Adrenal gland (tissue), 12 donors: ENCODE data around the gene ATCAY. TPM values are rescaled to one million over a fixed set of nuclear protein-coding genes. Genes with fewer than 3 reads are reported as not detected.
"Not testable (repeated sequence)": the region's sequence is repeated elsewhere in the genome, so short reads cannot be mapped to it uniquely, and the experiment has no call there.

ENCODE experiments used
- DNase-seq, 7 donors: peaks; one replicate each; pipeline ENCODE4 v3.0.0-alpha.2; 2019 to 2020
- H3K27ac ChIP-seq, 5 donors: fragments of 200-600 bp; sonication (generic) in 4 of 5; 1 replicate in 3 of 5; 2 replicates in 2 of 5; pipeline versions ENCODE4 v1.5.1 to v1.8.0; 2016 to 2020; ENCODE audit warnings: mild to moderate bottlenecking in 1 of 5
- H3K27me3 ChIP-seq: fragments of 200-600 bp; 2 replicates; pipeline ENCODE4 v1.8.0; 2021
- H3K36me3 ChIP-seq, 2 donors: fragments of 200-600 bp; replicated peaks in 1 of 2; 1 replicate in 1 of 2; 2 replicates in 1 of 2; pipeline versions ENCODE4 v1.5.1 to v1.8.0; 2018 to 2022
- H3K4me1 ChIP-seq, 2 donors: fragments of 200-600 bp; replicated peaks in 1 of 2; 1 replicate in 1 of 2; 2 replicates in 1 of 2; pipeline versions ENCODE4 v1.5.1 to v1.8.0; 2018 to 2021
- H3K4me3 ChIP-seq, 4 donors: fragments of 200-600 bp; sonication (generic) in 3 of 4; one replicate each; pipeline ENCODE4 v1.5.1; 2016 to 2018
- H3K9me3 ChIP-seq, 3 donors: fragments of 200-600 bp; sonication (generic) in 1 of 3; replicated peaks in 1 of 3; 1 replicate in 2 of 3; 2 replicates in 1 of 3; pipeline versions ENCODE4 v1.5.1 to v1.8.0; 2016 to 2021
- POLR2A ChIP-seq, 2 donors: fragments of 450-650 bp; IDR thresholded peaks; one replicate each; pipeline ENCODE4 v1.6.1; 2017; ENCODE audit warnings: antibody characterized with exemption in 2 of 2, mild to moderate bottlenecking in 2 of 2, moderate library complexity in 1 of 2
- WGBS, 4 donors: extraction: QIAGEN DNeasy Blood & Tissue Kit in 2 of 4; methylation state at CpG; one replicate each; pipeline versions ENCODE4 v1.1.5 to v1.1.7; 2013 to 2017; 5-methylcytosine and 5-hydroxymethylcytosine counted together
- intact Hi-C, 2 donors: fragments of 100-400 bp; cut with DNase I; formaldehyde crosslinking; loops; one replicate each; pipeline versions ENCODE4 v1.14.1 to v1.15.0; 2022 to 2023
- polyA plus RNA-seq, 3 donors: library from polyadenylated mRNA; stranded (reverse); fragments of 200-250 nt in 2 of 3; fragments of 350-450 nt in 1 of 3; fragmentation: Illumina TruSeq in 1 of 3; extraction: RNeasy Lipid Tissue Mini Kit (QIAGEN cat#74804) in 1 of 3; gene quantifications; one replicate each; pipeline ENCODE4 v1.2.3, GENCODE V29; 2013 to 2014
- total RNA-seq, 9 donors: library from RNA; depleted of rRNA in 4 of 9; stranded (reverse); fragments of >200 nt in 4 of 9; fragments of 120-200 nt in 1 of 9; fragmentation: NEBNext Ultra II Directional in 1 of 9; extraction: Animal tissue kit (Norgen Biotek cat#: 25700) in 1 of 9; gene quantifications; one replicate each; pipeline versions ENCODE4 v1.1.0 to v1.2.4, GENCODE V29; 2013 to 2023
- TF ChIP-seq, protein P1 (sequence below), 6 experiments: fragments of 450-650 bp in 4 of 6; fragments of 200-600 bp in 2 of 6; sonication (generic) in 1 of 6; IDR thresholded peaks; 1 replicate in 5 of 6; 2 replicates in 1 of 6; pipeline versions ENCODE4 v1.5.1 to v1.8.0; 2016 to 2021; ENCODE audit warnings: antibody characterized with exemption in 6 of 6, mild to moderate bottlenecking in 2 of 6, moderate library complexity in 1 of 6
- donor health status: healthy with polysubstance abuse.
- donor health status: Bipolar disorder and iron deficiency.
- donor health status: DM: yes; HTN: yes; CAD: no.
- donor health status: DM: no; HTN: no; CAD: no.
- donor health status: DM: no; HTN: no; CAD: no.
- donor health status: DM: yes; HTN: yes; CAD: no.

ATCAY gene
- total and polyA plus RNA-seq, 12 donors: 0.72 to 9.3 (median 5.9) TPM; not detected in 4

DNA sequence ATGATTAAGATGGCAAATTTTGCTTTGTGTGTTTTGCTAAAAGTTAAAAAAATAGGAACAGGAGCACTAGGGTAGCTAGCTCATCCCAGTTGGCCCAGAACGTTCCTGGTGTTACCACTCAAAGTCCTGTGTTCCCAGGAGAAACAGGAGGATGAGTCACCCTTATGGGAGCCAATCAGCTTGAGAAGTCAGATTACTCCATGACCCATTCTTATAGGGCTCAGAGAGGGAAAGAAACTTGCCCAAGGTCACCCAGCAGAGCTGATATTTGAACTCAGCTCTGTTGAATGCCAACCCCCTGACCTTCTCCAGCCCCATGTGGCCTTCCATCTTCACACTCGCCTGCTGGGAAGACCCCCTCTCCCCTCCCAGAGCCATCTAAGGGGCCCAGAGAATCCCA is 65.4 kb downstream of the ATCAY start:
- peaks cover 7% of the 10 kb centered on the region in 2 donors for H3K4me1 ChIP-seq
- no peaks in the 10 kb centered on the region for H3K36me3 ChIP-seq
- intact Hi-C loops: no loop called here
- H3K27ac ChIP-seq: no peak overlapping the region
- TF ChIP-seq, protein P1, sequence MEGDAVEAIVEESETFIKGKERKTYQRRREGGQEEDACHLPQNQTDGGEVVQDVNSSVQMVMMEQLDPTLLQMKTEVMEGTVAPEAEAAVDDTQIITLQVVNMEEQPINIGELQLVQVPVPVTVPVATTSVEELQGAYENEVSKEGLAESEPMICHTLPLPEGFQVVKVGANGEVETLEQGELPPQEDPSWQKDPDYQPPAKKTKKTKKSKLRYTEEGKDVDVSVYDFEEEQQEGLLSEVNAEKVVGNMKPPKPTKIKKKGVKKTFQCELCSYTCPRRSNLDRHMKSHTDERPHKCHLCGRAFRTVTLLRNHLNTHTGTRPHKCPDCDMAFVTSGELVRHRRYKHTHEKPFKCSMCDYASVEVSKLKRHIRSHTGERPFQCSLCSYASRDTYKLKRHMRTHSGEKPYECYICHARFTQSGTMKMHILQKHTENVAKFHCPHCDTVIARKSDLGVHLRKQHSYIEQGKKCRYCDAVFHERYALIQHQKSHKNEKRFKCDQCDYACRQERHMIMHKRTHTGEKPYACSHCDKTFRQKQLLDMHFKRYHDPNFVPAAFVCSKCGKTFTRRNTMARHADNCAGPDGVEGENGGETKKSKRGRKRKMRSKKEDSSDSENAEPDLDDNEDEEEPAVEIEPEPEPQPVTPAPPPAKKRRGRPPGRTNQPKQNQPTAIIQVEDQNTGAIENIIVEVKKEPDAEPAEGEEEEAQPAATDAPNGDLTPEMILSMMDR (IDR thresholded peaks at IDR 0.05): no peak
- no peak for TF ChIP-seq POLR2A (IDR thresholded peaks at IDR 0.05)
- H3K9me3 ChIP-seq: no peaks in the 10 kb centered on the region
- H3K4me3 ChIP-seq: no peak overlapping the region
- H3K27me3 ChIP-seq: no peaks in the 10 kb centered on the region
- 20 to 33% (median 21%) methylated on average over 1 to 2 of the region's 2 CpGs for WGBS, 4 donors
- DNase-seq: no peak

DNA sequence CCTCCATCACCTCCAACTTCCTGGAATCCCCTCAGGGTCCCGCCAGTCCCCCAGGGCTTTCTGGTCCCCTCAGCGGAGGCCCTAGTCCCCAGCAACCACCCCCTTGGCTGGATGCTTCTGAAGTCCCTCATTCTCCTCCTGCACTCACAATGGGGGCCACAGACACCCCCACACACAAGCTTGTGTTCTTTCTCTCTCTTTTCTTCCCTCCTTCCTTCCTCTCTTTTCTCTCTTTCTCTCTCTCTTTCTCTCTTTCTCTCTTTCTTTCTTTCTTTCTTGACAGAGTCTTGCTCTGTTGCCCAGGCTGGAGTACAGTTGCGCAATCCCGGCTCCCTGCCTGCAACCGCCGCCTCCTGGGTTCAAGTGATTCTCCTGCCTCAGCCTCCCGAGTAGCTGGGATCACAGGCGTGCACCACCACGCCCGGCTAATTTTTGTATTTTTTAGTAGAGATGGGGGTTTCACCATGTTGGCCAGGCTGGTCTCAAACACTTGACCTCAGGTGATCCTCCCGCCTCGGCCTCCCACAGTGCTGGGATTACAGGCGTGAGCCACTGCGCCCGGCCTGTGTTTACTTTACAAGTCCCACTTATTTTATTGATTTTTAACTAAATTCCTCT is 66.9 kb downstream of the ATCAY start:
- WGBS, 4 donors: 90 to 95% (median 94%) methylated on average over 15 of the region's 15 CpGs
- H3K4me3 ChIP-seq, H3K36me3 ChIP-seq, DNase-seq, H3K9me3 ChIP-seq, H3K27me3 ChIP-seq, intact Hi-C loops, H3K27ac ChIP-seq: not testable (repeated sequence)
- peaks cover 15 to 18% of the 10 kb centered on the region in 2 donors for H3K4me1 ChIP-seq

DNA sequence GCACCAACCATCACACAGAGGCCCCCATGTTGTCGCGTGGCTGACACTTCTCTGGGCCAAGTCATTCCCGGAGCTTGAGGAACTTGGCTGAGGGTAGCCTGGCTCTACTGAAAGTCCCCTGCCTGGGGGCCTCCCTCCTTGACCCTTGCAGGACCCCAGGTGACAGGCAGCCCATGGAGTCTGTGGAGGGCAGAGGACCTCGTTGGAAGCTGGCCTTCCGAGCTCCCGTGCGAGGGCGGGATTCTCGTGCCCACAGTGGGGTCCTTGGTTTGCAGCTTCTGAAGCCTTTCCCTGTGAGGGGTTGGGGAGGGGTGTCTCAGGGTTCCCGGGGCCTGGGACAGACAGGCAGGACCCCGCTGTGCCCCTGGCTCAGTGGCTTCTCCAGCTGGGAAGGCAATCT is 68.8 kb downstream of the ATCAY start:
- TF ChIP-seq, protein P1 (IDR thresholded peaks at IDR 0.05): no peak
- TF ChIP-seq POLR2A (IDR thresholded peaks at IDR 0.05): no peak
- Histone ChIP-seq H3K27ac (no peak overlapping the region), H3K4me3 (no peak overlapping the region), H3K9me3 (no peaks in the 10 kb centered on the region), H3K27me3 (no peaks in the 10 kb centered on the region), H3K4me1 (peaks cover 19 to 24% of the 10 kb centered on the region in 2 donors), H3K36me3 (no peaks in the 10 kb centered on the region)
- intact Hi-C loops: no loop called here
- DNase-seq: no peak
- WGBS, 4 donors: 57 to 83% (median 80%) methylated on average over 2 to 11 of the region's 11 CpGs

DNA sequence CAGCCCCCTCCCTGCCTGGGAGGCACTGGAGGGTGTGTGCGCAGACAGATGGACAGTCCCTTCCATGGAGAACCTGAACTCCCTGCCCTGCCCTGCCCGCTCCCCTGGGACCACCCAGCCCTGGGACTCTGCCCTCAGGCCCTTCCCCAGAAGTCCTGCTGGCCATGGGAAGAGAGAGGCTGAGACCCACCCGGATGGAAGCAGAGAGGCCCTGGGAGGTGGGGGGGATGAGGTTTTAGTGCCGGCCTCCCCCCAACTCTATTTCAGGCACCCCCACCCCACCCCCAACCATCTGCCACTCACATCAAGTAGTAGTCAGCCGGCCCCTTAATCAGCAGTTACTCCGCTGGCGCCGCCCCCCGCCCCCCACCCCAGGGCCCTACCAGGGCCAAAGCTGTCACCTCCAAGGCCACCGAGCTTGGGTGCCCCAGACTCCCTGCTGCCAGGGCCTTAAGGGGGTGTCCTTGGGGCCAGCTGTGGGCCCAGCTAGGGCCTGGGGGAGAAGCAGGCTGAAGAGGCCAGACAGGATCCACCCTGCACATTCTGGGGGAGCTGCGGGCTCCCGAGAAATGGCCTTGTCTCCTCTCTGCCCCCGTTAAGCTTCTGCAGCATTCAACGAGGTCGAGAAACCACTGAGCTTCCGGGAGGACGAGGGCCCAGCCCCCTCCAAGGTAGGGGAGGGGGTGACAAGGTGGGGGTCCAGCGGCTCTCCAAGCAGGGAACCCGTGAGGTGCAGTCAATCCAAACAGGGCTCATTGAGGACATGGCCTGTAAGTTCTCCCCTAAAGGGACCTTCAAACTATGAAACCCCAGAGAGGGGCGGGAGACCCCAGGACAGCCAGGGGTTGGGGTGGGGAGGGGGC is 69.7 kb downstream of the ATCAY start:
- H3K9me3 ChIP-seq: no peaks in the 10 kb centered on the region
- H3K36me3 ChIP-seq: no peaks in the 10 kb centered on the region
- intact Hi-C loops: no loop called here
- 33 to 70% (median 37%) methylated on average over 3 to 20 of the region's 20 CpGs for WGBS, 4 donors
- TF ChIP-seq POLR2A (IDR thresholded peaks at IDR 0.05): no peak
- TF ChIP-seq, protein P1 (IDR thresholded peaks at IDR 0.05): no peak
- H3K4me1 ChIP-seq: peaks cover 19 to 24% of the 10 kb centered on the region in 2 donors
- DNase-seq: no peak
- H3K4me3 ChIP-seq: no peak overlapping the region
- H3K27me3 ChIP-seq: no peaks in the 10 kb centered on the region
- H3K27ac ChIP-seq: no peak overlapping the region
